Measurements from ENCODE around the gene HOMEZ. TPM values are rescaled to one million over a fixed set of nuclear protein-coding genes. Genes with fewer than 3 reads are reported as not detected.

HOMEZ gene
- total RNA-seq, 2 experiments from 2014 or later = 12.3 to 13.0 TPM

- Mint-ChIP-seq H3K4me3 (peak overlapping the region; percentile 78), H3K9me3 (no peaks in the 10 kb centered on the region), H3K36me3 (peaks cover 24% of the 10 kb centered on the region), H3K4me1 (ENCODE audit: low read depth) (peaks cover 23% of the 10 kb centered on the region), H3K27me3 (no peaks in the 10 kb centered on the region), H3K27ac (peak overlapping the region; percentile 89)
- CTCF ChIA-PET = interaction anchor here (0.6 to 4.8 kb wide), 20 partner anchors 11 to 920 kb away, joined by 3 to 76 read pairs (median 5); partner anchors contain the start of genes CDH24, HOMEZ, PPP1R3E and TINF2
- DNase-seq = peak; percentile 86
- POLR2A ChIA-PET = interaction anchor here (0.6 to 4.5 kb wide), 11 partner anchors 9 to 1129 kb away, joined by 3 to 102 read pairs (median 4); partner anchors contain the start of genes ACIN1, C14orf119, HOMEZ and PPP1R3E
- intact Hi-C loops (cut with micrococcal nuclease) = loop anchor here (1.0 to 2.0 kb wide), 7 partner anchors 21 to 792 kb away; partner anchors contain the start of genes ACIN1, C14orf119, DCAF11 and HOMEZ
Observed at GRCh38 chr14:23321572-23322547, 35.9 kb upstream of the HOMEZ start.

DNA sequence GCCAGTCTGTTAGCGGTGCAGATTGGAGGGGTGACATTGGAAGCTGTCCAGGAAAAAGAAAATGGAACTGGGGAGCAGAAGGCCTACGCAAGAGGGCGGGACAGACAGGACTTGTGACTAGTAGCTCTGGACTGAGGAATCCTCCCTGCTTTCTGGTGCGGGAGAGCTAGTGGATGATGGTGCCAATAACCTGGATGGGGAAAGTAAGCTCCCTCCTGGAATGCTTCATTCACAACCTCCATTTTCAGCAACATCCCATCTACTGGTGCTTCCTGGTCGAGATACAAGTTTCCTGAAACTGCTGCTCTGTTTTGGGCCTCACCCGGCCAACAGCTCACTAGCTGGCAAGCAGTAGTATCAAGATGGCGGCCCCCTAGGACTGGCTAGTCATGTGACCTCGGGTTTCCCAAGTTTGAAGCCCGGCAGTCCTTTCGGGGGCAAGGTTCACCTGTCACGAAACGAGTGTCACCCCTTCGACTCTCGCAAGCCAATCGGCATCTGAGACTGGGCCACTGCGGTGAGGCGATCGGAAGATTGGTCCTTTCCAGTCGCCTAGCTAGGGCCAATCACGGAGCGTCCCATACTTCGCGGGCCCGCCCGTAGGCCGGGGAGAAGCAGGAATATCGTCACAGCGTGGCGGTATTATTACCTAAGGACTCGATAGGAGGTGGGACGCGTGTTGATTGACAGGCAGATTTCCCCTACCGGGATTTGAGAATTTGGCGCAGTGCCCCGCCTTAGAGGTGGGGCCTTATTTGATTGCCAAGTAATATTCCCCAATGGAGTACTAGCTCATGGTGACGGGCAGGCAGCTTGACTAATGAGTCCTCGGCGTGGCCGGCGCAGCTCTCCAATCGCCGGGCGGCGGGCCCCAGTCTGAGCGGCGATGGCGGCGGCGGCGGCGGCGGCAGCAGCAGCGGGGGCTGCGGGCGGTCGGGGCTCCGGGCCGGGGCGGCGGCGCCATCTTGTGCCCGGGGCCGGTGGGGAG is 34.9 kb upstream of the HOMEZ start, which contains the start of gene PABPN1:
Gene PABPN1, plus strand, starts transcription at position 874 of the 988 bp plus-strand sequence. Its CDS starts 13 bp downstream, at position 887.
- intact Hi-C loops (cut with micrococcal nuclease) = loop anchor here (1.0 to 2.0 kb wide), 6 partner anchors 20 to 793 kb away; partner anchors contain the start of genes ACIN1, C14orf119, DCAF11 and HOMEZ
- Mint-ChIP-seq H3K4me1 (ENCODE audit: low read depth) (peaks cover 23% of the 10 kb centered on the region), H3K36me3 (peaks cover 21% of the 10 kb centered on the region), H3K4me3 (peak within 1 kb of the TSS; percentile 92), H3K27ac (peak within 1 kb of the TSS; percentile 90), H3K9me3 (no peaks in the 10 kb centered on the region), H3K27me3 (no peaks in the 10 kb centered on the region)
- POLR2A ChIA-PET = interaction anchor here (0.6 to 4.5 kb wide), 10 partner anchors 19 to 921 kb away, joined by 3 to 102 read pairs (median 5); partner anchors contain the start of genes ACIN1, AP1G2, C14orf119 and DCAF11
- DNase-seq = peak; percentile 99
- CTCF ChIA-PET = interaction anchor here (0.6 to 4.8 kb wide), 21 partner anchors 15 to 921 kb away, joined by 3 to 76 read pairs (median 6); partner anchors contain the start of genes ACIN1, BCL2L2, C14orf119 and CDH24

- peaks cover 1% of the 10 kb centered on the region for H3K27me3 Mint-ChIP-seq
- POLR2A ChIA-PET = interaction anchor here (1.2 to 4.5 kb wide), 3 partner anchors 18 to 794 kb away, joined by 6 to 102 read pairs (median 17); partner anchors contain the start of genes ACIN1, C14orf119, DCAF11 and NRL
- no peaks in the 10 kb centered on the region for H3K9me3 Mint-ChIP-seq
- peaks cover 23% of the 10 kb centered on the region for H3K4me1 Mint-ChIP-seq (ENCODE audit: low read depth)
- no peak for DNase-seq
- peaks cover 15% of the 10 kb centered on the region for H3K36me3 Mint-ChIP-seq
- CTCF ChIA-PET = interaction anchor here (0.7 to 4.8 kb wide), 12 partner anchors 14 to 262 kb away, joined by 3 to 76 read pairs (median 6); partner anchors contain the start of genes ACIN1, BCL2L2, C14orf119 and CDH24
- intact Hi-C loops (cut with micrococcal nuclease) = loop anchor here (2.0 kb wide), 1 partner anchor 231 kb away; the partner anchor contains the start of gene ZFHX2
- H3K27ac Mint-ChIP-seq = peak overlapping the region; percentile 90
- peak overlapping the region; percentile 92 for H3K4me3 Mint-ChIP-seq
Observed at GRCh38 chr14:23319746-23320583, 34.0 kb upstream of the HOMEZ start.

DNA sequence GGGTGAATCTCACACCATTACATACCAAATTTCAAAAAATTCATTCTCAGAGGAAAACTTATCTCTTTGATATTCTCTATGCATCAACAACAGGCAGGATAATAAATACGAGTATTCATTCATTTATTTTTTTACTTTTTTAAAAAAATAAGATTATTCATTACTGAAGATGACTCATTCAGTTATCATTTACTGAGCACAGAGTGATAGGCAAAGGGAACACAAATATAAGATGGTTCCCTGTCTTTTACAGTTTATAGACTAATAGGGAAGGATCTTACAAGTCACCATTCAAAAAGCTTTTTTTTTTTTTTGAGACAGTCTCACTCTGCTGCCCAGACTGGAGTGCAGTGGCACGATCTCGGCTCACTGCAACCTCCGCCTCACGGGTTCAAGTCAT is 30.4 kb upstream of the HOMEZ start:
- CTCF ChIA-PET = no interaction called here
- intact Hi-C loops (cut with micrococcal nuclease) = no loop called here
- POLR2A ChIA-PET = no interaction called here
- DNase-seq = no peak
- no peak overlapping the region for H3K27ac Mint-ChIP-seq
- H3K9me3 Mint-ChIP-seq = no peaks in the 10 kb centered on the region
- no peak overlapping the region for H3K4me3 Mint-ChIP-seq
- H3K36me3 Mint-ChIP-seq = no peaks in the 10 kb centered on the region
- peaks cover 8% of the 10 kb centered on the region for H3K4me1 Mint-ChIP-seq (ENCODE audit: low read depth)
- peaks cover 1% of the 10 kb centered on the region for H3K27me3 Mint-ChIP-seq

- DNase-seq = no peak
- CTCF ChIA-PET = interaction anchor here (1.9 kb wide), 1 partner anchor 24 kb away, joined by 4 read pairs; the partner anchor contains the start of gene HOMEZ
- no peaks in the 10 kb centered on the region for H3K36me3 Mint-ChIP-seq
- intact Hi-C loops (cut with micrococcal nuclease) = no loop called here
- POLR2A ChIA-PET = no interaction called here
- no peaks in the 10 kb centered on the region for H3K9me3 Mint-ChIP-seq
- H3K4me1 Mint-ChIP-seq (ENCODE audit: low read depth) = no peaks in the 10 kb centered on the region
- H3K27ac Mint-ChIP-seq = no peak overlapping the region
- H3K4me3 Mint-ChIP-seq = no peak overlapping the region
- H3K27me3 Mint-ChIP-seq = peaks cover 24% of the 10 kb centered on the region
Observed at GRCh38 chr14:23310546-23310945, 24.6 kb upstream of the HOMEZ start.

DNA sequence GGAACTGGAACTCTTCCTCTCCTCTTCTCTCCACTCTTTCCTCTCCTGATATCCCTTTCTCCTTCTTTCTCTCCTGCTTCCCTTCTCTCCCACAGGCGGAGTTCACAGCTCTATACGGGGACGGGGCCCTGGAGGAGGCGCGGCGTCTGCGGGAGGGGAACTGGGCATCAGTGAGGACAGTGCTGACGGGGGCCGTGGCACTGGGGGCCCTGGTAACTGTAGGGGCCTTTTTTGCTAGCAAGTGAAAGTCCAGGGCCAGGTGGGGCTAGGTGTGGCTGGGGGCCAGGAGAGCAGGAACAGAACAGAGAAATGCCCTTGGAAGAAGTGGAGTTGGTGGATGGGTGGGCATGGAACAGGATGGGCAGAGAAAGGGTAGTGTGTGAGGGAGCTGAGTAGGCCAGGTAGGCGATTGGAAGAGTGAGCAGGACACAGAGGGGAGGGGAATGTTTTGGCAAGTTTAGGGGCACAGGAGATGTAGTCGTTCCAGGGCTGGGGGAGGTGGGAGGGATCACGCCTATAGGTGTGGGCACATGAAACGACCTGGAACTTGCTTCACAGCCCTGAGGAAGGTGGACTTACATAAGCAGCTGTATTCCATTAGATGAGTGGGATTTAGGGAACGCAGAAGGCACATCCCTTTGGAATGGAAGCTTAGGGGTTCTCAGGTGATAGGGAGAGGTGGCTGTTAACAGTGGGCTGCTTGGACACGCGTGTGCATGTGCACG is 23.0 kb upstream of the HOMEZ start:
- Mint-ChIP-seq H3K9me3 (no peaks in the 10 kb centered on the region), H3K27ac (no peak overlapping the region), H3K27me3 (peaks cover 22% of the 10 kb centered on the region), H3K4me1 (ENCODE audit: low read depth) (no peaks in the 10 kb centered on the region), H3K4me3 (no peak overlapping the region), H3K36me3 (no peaks in the 10 kb centered on the region)
- CTCF ChIA-PET = no interaction called here
- DNase-seq = no peak
- POLR2A ChIA-PET = no interaction called here
- intact Hi-C loops (cut with micrococcal nuclease) = no loop called here

- no peaks in the 10 kb centered on the region for H3K36me3 Mint-ChIP-seq
- H3K4me3 Mint-ChIP-seq = no peak overlapping the region
Observed at GRCh38 chr14:23307687-23308644, 22.0 kb upstream of the HOMEZ start.

DNA sequence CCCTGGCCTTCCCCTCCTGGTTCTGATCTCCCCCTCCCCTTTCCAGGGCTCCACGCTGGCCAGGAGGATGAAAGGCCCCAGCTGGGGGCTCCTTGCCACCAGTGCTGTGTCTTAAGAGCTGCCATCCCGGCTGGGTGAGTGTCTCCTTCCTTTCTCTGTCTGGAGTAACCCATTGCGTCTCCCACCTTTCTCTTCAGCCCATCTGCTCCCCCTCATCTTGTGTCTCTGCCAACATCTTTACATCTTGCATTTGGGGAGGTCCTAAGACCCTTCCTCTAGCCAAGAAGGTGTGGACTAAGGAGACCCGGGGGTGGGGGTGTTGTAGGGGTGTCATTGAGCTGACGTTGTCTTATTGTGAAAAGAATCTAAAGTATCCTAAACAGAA is 21.2 kb upstream of the HOMEZ start:
- Mint-ChIP-seq H3K27ac (no peak overlapping the region), H3K36me3 (no peaks in the 10 kb centered on the region), H3K9me3 (no peaks in the 10 kb centered on the region), H3K4me3 (no peak overlapping the region), H3K27me3 (peaks cover 22% of the 10 kb centered on the region), H3K4me1 (ENCODE audit: low read depth) (peaks cover 5% of the 10 kb centered on the region)
- ChIA-PET POLR2A (no interaction called here), CTCF (interaction anchor here (0.9 to 1.6 kb wide), 3 partner anchors 11 to 238 kb away, joined by 3 to 6 read pairs (median 3); no protein-coding TSS in a partner anchor)
- intact Hi-C loops (cut with micrococcal nuclease) = no loop called here
- DNase-seq = no peak

More at GRCh38 chr14:23307687-23308644, 22.0 kb upstream of the HOMEZ start:
- no peaks in the 10 kb centered on the region for H3K9me3 Mint-ChIP-seq
- peaks cover 22% of the 10 kb centered on the region for H3K27me3 Mint-ChIP-seq
- H3K4me1 Mint-ChIP-seq (ENCODE audit: low read depth) = peaks cover 4% of the 10 kb centered on the region
- intact Hi-C loops (cut with micrococcal nuclease) = no loop called here
- H3K27ac Mint-ChIP-seq = no peak overlapping the region
- ChIA-PET CTCF (interaction anchor here (0.9 to 1.6 kb wide), 3 partner anchors 12 to 239 kb away, joined by 3 to 6 read pairs (median 3); no protein-coding TSS in a partner anchor), POLR2A (no interaction called here)
- no peak for DNase-seq

GRCh38 chr14:23306412-23307145 is 20.6 kb upstream of the HOMEZ start, which contains the start of gene BCL2L2:
BCL2L2 (plus strand) TSS chr14:23306833; CDS start chr14:23307768, 935 bp downstream.
- Mint-ChIP-seq H3K27me3 (peaks cover 22% of the 10 kb centered on the region), H3K4me1 (ENCODE audit: low read depth) (peaks cover 5% of the 10 kb centered on the region), H3K27ac (no peak within 1 kb of the TSS), H3K9me3 (no peaks in the 10 kb centered on the region), H3K36me3 (no peaks in the 10 kb centered on the region), H3K4me3 (no peak within 1 kb of the TSS)
- DNase-seq = no peak
- intact Hi-C loops (cut with micrococcal nuclease) = no loop called here
- ChIA-PET POLR2A (no interaction called here), CTCF (interaction anchor here (0.9 to 2.6 kb wide), 4 partner anchors 11 to 73 kb away, joined by 3 to 7 read pairs (median 4); partner anchors contain the start of gene PABPN1)

Measured in activated CD4-positive, alpha-beta memory T cell treated with anti-CD3 and anti-CD28 coated beads for 36 hours (primary cell).